ENCODE data around the gene MAPK10. TPM values are rescaled to one million over a fixed set of nuclear protein-coding genes. Genes with fewer than 3 reads are reported as not detected.

MAPK10 gene
- total and polyA plus RNA-seq, 9 of the 15 experiments (the other 6 are each of a cell fraction or from before 2014, with no cell fraction given) = 0.10 to 0.53 (median 0.18) TPM; not detected in 4

GRCh38 chr4:85951099-85951498 lies 408.8 kb downstream of the MAPK10 start (continued):
- TF ChIP-seq HDGF (IDR thresholded peaks at IDR 0.05) = no peak
- no peak for TF ChIP-seq NFIX (CRISPR knock-in tag; IDR thresholded peaks at IDR 0.05; ENCODE audit: low read depth)
- no peak for TF ChIP-seq VEZF1 (CRISPR knock-in tag; IDR thresholded peaks at IDR 0.05)
- TF ChIP-seq CEBPZ (IDR thresholded peaks at IDR 0.05; ENCODE audit: borderline replicate concordance, low read depth, low read length) = no peak
- TF ChIP-seq ZBTB1 (CRISPR knock-in tag; IDR thresholded peaks at IDR 0.05; ENCODE audit: borderline replicate concordance, low read depth) = no peak
- no peak for TF ChIP-seq MYC (IDR thresholded peaks at IDR 0.05; ENCODE audit: low read depth, low read length)
- TF ChIP-seq MYC (CRISPR knock-in tag; IDR thresholded peaks at IDR 0.05; ENCODE audit: borderline replicate concordance, low read depth) = no peak
- no peak for TF ChIP-seq RFX7 (CRISPR knock-in tag; IDR thresholded peaks at IDR 0.05)
- no peak for TF ChIP-seq BMI1 (IDR thresholded peaks at IDR 0.05; ENCODE audit: low read length)
- TF ChIP-seq ZNF408 (CRISPR knock-in tag; IDR thresholded peaks at IDR 0.05; ENCODE audit: low read depth) = no peak
